ENCODE data around the gene RFX5.

GRCh38 chr1:151367658-151368392 is 20.8 kb upstream of the RFX5 start:
- TF ChIP-seq REST (IDR thresholded peaks at IDR 0.05; ENCODE audit: insufficient replicate concordance, low read depth), result no peak
- no peak for TF ChIP-seq CTCF (IDR thresholded peaks at IDR 0.05; ENCODE audit: insufficient read depth, low read length)
- TF ChIP-seq SPI1 (IDR thresholded peaks at IDR 0.05; ENCODE audit: borderline replicate concordance, low read depth), result no peak
- TF ChIP-seq GABPA (IDR thresholded peaks at IDR 0.05; ENCODE audit: low read depth), result no peak
